Duodenal mucosa (tissue), 2 donors: ENCODE data around the gene FMNL3.
A peak's percentile ranks its signal among the peaks of the same experiment; 100 is the strongest.

Experiments used
- H3K27ac ChIP-seq: one replicate; pipeline ENCODE4 v1.7.0; 2013; ENCODE audit warnings: low read depth, low read length
- H3K27me3 ChIP-seq, 2 donors: one replicate each; pipeline ENCODE4 v1.7.0; 2013; ENCODE audit warnings: low read length in 2 of 2, control low read depth in 1 of 2; ENCODE audit not compliant: insufficient read depth in 2 of 2, control insufficient read depth in 1 of 2
- H3K36me3 ChIP-seq, 2 donors: one replicate each; pipeline ENCODE4 v1.7.0; 2013; ENCODE audit warnings: low read length in 2 of 2, control low read depth in 1 of 2; ENCODE audit not compliant: insufficient read depth in 2 of 2, control insufficient read depth in 1 of 2
- H3K4me1 ChIP-seq, 2 donors: one replicate each; pipeline ENCODE4 v1.7.0; 2013; ENCODE audit warnings: low read length in 2 of 2, control low read depth in 1 of 2; ENCODE audit not compliant: insufficient read depth in 2 of 2, control insufficient read depth in 1 of 2
- H3K4me3 ChIP-seq, 2 donors: one replicate each; pipeline ENCODE4 v1.7.0; 2013; ENCODE audit warnings: low read length in 2 of 2, low read depth in 1 of 2
- H3K9ac ChIP-seq, 2 donors: one replicate each; pipeline ENCODE4 v1.7.0; 2013; ENCODE audit warnings: low read length in 2 of 2, low read depth in 1 of 2
- H3K9me3 ChIP-seq, 2 donors: one replicate each; pipeline ENCODE4 v1.7.0; 2013; ENCODE audit warnings: low read length in 2 of 2, control low read depth in 1 of 2; ENCODE audit not compliant: control insufficient read depth in 1 of 2

FMNL3 gene

GRCh38 chr12:49680075-49680474 is 27.1 kb downstream of the FMNL3 start:
- no peaks in the 10 kb centered on the region for H3K36me3 ChIP-seq
- H3K9me3 ChIP-seq = no peaks in the 10 kb centered on the region
- no peaks in the 10 kb centered on the region for H3K27me3 ChIP-seq
- no peak overlapping the region for H3K4me3 ChIP-seq
- peaks cover 0 to 10% of the 10 kb centered on the region in 2 donors for H3K4me1 ChIP-seq
- no peak overlapping the region for H3K9ac ChIP-seq
- no peak overlapping the region for H3K27ac ChIP-seq

DNA sequence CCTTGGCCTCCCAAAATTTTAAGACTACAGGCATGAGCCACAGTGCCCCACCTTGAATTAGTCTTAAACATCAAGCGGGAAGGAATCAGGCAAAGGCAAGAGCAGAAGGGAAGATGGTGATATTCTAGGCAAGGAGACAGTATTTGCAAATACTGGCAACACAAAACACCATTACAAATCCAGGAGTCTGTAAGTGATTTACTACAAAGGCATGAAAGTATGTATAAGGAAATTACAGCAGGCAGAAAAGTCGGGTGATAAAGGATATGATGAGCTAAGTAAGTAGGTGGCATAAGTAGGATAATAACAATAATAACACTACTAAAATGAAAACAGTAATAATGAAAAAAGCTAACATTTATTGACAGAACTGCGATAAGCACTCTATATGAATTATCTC is 28.5 kb downstream of the FMNL3 start:
- peaks cover 8 to 16% of the 10 kb centered on the region in 2 donors for H3K4me1 ChIP-seq

DNA sequence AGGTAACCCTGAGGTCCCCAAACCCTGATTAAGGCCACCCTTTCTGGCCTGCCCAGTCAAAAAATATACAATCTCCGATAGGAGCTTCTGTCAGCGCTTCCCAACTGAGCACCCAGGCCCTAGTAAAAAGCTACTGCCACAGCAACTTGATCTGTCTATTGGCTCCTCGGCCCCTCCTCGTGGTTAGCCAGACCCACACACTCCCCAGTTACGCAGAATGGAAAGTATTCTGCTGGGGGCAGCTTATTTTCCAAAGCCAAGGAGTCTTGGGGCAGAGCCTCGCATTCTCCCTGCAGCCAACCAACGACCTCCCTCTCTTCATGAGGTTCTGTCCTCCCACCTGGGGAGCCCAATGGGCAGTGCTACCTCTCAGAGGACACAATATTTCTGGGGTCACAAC is 32.1 kb downstream of the FMNL3 start:
- no peaks in the 10 kb centered on the region for H3K36me3 ChIP-seq
- no peaks in the 10 kb centered on the region for H3K27me3 ChIP-seq
- no peak overlapping the region for H3K9ac ChIP-seq
- no peak overlapping the region for H3K27ac ChIP-seq
- no peak overlapping the region for H3K4me3 ChIP-seq
- peaks cover 41 to 48% of the 10 kb centered on the region in 2 donors for H3K4me1 ChIP-seq
- no peaks in the 10 kb centered on the region for H3K9me3 ChIP-seq

More for the DNA sequence above, 28.5 kb downstream of the FMNL3 start:
- Histone ChIP-seq H3K27me3 (no peaks in the 10 kb centered on the region), H3K4me3 (no peak overlapping the region), H3K36me3 (no peaks in the 10 kb centered on the region), H3K9ac (no peak overlapping the region), H3K27ac (no peak overlapping the region), H3K9me3 (no peaks in the 10 kb centered on the region)

- H3K36me3 ChIP-seq = no peaks in the 10 kb centered on the region
- peak overlapping the region in 1 of 2 donors; percentile 38 for H3K9ac ChIP-seq
- H3K27ac ChIP-seq = peak overlapping the region; percentile 76
- H3K4me3 ChIP-seq = no peak overlapping the region
- H3K4me1 ChIP-seq = peaks cover 44 to 48% of the 10 kb centered on the region in 2 donors
- H3K9me3 ChIP-seq = no peaks in the 10 kb centered on the region
- no peaks in the 10 kb centered on the region for H3K27me3 ChIP-seq
These were observed 32.8 kb downstream of the FMNL3 start for GRCh38 chr12:49674318-49674981.

DNA sequence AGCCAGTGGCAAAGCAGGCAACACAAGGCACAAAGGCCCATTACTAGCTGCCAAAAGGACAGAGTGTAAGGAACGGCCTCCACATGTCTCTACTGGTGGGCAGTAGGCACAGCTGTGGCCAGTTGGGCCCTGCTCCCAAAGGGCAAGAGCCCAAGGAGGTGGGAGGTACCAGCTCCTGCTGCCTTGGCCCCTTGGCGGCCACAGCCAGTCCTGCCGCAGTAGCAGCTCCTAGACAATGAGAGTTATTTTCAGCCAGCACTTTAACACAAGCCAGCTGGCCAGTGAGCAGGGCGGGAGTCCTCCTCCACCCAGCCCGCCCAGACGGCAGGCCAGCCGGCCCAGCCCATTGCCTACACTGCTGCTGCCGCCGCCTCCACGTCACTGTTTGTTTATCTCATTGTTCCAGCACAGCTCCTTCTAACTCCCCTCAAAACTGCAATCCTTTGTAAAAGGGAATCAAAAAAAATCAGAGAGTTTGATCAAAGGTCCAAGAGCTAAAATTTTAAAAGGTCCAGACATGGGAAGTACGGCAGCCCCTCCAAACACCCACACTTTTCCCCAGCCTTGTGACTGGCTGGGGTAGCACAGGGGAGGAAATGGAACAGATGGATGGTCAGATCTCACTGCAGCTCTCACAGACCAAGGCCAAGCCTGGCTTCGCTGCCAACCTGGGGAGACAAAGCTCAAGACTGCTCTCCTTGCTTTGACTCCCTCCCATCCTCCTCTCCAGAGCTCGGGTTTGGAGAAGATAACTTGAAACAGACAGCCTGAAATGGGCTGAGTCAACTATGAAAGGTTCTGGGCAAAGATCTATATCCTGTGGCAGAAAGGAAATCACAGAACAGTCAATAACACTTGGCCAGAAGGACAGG is 33.5 kb downstream of the FMNL3 start:
- Histone ChIP-seq H3K4me1 (peaks cover 44 to 48% of the 10 kb centered on the region in 2 donors), H3K9me3 (no peaks in the 10 kb centered on the region), H3K27ac (peak overlapping the region; percentile 76), H3K9ac (peak overlapping the region; percentile 38 to 44), H3K36me3 (no peaks in the 10 kb centered on the region), H3K27me3 (no peaks in the 10 kb centered on the region), H3K4me3 (peak overlapping the region in 1 of 2 donors; percentile 13)

- peak overlapping the region; percentile 71 for H3K27ac ChIP-seq
- peak overlapping the region in 1 of 2 donors; percentile 25 for H3K4me3 ChIP-seq
- H3K36me3 ChIP-seq = no peaks in the 10 kb centered on the region
- H3K4me1 ChIP-seq = peaks cover 44 to 48% of the 10 kb centered on the region in 2 donors
- H3K27me3 ChIP-seq = no peaks in the 10 kb centered on the region
- peak overlapping the region in 1 of 2 donors; percentile 10 for H3K9ac ChIP-seq
- H3K9me3 ChIP-seq = no peaks in the 10 kb centered on the region
These were observed 34.6 kb downstream of the FMNL3 start for GRCh38 chr12:49672301-49673217.

DNA sequence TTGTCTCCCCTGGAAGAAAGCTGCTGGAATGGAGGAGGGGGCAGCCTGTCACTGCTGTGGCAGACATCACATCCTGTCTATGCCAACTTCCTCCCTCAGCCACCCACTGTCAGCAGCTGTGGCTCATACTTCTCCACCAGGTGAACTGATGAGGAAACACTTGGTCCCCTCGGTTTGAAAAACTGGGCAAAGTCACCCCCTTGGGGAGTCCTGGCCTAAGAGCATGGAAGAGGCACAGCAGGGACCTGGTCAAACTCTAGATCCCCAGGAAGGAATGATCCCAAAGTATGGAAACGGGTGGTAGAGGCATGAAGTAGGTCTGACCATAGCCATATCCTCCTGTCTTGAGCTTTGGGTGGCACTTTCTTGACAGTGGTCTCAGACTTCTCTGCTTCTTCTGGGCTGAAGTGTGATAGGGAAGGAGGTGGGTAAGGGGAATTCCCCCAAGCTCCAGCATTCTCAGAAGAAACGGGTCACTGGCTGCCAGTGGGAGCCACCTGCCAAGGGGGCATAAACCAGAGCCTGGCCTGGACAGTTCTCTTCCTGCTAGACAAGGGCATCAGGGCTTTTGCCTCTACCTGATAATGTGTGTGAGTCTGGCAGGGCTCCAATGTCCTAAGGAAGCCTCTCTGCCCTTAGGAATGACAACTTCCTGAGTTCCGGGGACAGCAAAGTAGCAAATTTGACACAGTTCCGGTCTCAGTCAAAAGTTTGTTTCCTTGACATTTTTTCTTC is 36.0 kb downstream of the FMNL3 start:
- peak overlapping the region; percentile 53 for H3K27ac ChIP-seq
- no peaks in the 10 kb centered on the region for H3K36me3 ChIP-seq
- H3K4me1 ChIP-seq = peaks cover 44 to 48% of the 10 kb centered on the region in 2 donors
- no peaks in the 10 kb centered on the region for H3K9me3 ChIP-seq
- peak overlapping the region in 1 of 2 donors; percentile 1 for H3K9ac ChIP-seq
- H3K27me3 ChIP-seq = no peaks in the 10 kb centered on the region
- H3K4me3 ChIP-seq = peak overlapping the region in 1 of 2 donors; percentile 23

- H3K9ac ChIP-seq = no peak overlapping the region
- H3K36me3 ChIP-seq = no peaks in the 10 kb centered on the region
- no peak overlapping the region for H3K27ac ChIP-seq
- H3K27me3 ChIP-seq = no peaks in the 10 kb centered on the region
- H3K4me1 ChIP-seq = peaks cover 47 to 54% of the 10 kb centered on the region in 2 donors
- no peak overlapping the region for H3K4me3 ChIP-seq
- H3K9me3 ChIP-seq = no peaks in the 10 kb centered on the region
These were observed 37.4 kb downstream of the FMNL3 start for GRCh38 chr12:49669796-49670195.

DNA sequence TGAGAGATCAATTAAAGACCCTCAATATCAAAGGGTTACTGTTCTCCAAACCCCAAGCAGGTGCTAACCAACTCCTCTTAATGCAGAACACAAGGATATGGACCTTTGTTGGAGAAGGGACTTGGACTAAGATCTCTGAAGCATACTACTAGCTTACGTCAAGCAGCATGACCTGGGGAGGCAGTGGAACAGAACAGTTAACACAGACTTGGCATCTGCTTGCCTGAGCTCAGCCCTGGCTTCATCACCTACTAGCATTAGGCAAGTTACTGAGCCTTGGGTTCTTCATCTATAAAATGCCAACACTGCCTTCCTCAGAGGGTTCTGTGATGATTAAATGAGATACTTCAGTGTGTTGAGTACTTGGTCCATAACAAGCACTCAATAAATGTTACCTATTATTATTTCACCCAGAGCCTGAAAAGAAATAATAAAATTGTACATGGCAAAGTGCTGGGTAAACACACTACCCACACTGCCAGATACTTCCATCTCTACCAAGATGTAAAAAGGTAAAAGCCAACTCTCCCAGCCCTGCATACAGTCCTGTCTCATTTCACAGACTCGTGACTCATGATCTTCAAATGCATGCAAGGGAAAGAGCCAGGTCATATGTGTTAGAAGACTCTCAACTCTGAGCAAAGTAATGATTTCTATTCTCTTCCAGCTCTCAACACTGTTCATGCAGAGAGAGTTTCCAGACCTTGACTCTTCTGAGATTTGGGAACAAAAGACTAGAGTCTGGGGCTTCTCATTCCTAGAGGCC is 39.7 kb downstream of the FMNL3 start:
- Histone ChIP-seq H3K4me1 (peaks cover 44 to 57% of the 10 kb centered on the region in 2 donors), H3K36me3 (no peaks in the 10 kb centered on the region), H3K9me3 (no peaks in the 10 kb centered on the region), H3K4me3 (no peak overlapping the region), H3K27ac (no peak overlapping the region), H3K9ac (no peak overlapping the region), H3K27me3 (no peaks in the 10 kb centered on the region)
